ENCODE measurements around the gene FBRSL1. TPM values are rescaled to one million over a fixed set of nuclear protein-coding genes. Genes with fewer than 3 reads are reported as not detected.
"Not testable (repeated sequence)": the region's sequence is repeated elsewhere in the genome, so short reads cannot be mapped to it uniquely, and the experiment has no call there.

FBRSL1 gene
- polyA plus RNA-seq (ENCODE audit: insufficient read length) = 58.3 TPM

GRCh38 chr12:132489602-132490266 is at the start of gene FBRSL1:
FBRSL1 (plus strand) TSS chr12:132490151.
- DNase-seq = peak; percentile 87

DNA sequence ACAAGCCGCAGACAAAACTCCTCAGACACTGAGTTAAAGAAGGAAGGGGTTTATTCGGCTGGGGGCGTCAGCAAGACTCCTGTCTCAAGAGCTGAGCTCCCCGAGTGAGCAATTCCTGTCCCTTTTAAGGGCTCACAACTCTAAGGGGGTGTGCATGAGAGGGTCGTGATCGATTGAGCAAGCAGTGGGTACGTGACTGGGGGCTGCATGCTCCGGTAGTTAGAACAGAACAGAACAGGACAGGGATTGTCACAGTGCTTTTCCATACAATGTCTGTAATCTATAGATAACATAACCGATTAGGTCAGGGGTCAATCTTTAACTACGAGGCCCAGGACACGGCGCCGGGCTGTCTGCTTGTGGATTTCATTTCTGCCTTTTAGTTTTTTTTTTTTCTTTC is 49.5 kb upstream of the FBRSL1 start:
- not testable (repeated sequence) for DNase-seq

- no peak for DNase-seq
These were observed 47.8 kb upstream of the FBRSL1 start for GRCh38 chr12:132441871-132442863.

DNA sequence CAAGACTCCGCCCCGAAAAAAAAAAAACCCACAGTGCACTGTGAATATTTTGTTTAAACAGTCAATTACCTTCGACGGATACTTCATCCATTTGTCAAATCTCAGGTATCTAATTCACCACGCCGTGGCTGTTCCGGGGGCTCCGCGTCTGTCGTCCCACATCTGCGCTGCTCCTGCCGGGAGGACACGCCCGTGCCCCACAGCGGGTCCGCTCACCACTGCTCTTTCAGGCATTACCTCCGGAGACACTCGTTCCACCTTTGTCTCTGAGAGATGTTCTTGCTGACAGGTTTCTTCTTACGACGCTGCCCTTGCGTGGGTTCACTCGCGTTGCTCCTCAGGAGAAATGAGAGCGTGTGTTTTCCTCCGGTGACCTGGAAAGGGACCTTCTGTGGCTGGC is 46.9 kb upstream of the FBRSL1 start:
- DNase-seq = no peak

- no peak for DNase-seq
These were observed 45.7 kb upstream of the FBRSL1 start for GRCh38 chr12:132444283-132444682.

DNA sequence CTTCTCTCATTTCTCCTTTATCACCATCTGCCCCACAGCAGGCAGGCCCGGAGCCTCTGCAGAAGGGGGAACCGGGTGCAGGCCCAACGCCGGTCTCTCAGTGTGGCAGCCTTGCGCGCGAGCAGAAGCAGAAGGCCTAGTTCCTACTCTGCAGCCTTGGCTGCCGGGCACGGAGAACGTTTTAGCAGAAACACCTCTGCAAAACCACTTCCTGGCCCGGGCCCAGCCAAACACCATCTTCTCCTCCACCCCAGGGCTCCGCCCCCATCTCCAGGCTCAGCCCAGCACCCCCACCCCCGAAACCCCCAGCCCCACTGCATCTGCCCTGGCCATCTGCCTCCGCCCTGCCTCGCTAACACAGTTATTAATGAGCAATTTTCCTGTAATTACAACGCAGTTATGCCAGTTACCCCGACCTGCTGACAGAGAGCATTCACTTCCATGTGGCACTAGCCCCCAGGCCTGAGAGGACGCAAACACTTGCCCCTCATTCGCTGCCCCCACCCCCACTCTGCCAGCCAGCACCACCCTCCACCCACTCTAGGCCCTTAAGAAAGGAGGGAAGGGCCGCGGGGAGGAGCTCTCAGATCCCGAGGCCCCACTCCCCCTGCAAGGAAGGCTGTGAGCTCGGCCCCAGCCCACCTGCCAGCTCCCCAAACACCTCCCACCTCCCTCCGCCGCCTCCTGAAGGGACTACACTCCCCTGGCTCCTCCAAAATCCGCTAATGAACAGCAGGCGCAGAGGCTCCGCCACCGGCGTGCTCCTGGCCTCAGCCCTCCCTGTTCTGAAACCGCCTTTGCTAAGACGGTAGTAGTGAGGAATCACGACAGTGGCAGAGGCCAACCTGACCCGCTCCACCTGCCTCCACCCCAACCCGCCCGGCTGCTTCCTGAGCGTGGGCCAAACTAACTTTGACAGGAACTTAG is 44.7 kb upstream of the FBRSL1 start:
- no peak for DNase-seq

DNA sequence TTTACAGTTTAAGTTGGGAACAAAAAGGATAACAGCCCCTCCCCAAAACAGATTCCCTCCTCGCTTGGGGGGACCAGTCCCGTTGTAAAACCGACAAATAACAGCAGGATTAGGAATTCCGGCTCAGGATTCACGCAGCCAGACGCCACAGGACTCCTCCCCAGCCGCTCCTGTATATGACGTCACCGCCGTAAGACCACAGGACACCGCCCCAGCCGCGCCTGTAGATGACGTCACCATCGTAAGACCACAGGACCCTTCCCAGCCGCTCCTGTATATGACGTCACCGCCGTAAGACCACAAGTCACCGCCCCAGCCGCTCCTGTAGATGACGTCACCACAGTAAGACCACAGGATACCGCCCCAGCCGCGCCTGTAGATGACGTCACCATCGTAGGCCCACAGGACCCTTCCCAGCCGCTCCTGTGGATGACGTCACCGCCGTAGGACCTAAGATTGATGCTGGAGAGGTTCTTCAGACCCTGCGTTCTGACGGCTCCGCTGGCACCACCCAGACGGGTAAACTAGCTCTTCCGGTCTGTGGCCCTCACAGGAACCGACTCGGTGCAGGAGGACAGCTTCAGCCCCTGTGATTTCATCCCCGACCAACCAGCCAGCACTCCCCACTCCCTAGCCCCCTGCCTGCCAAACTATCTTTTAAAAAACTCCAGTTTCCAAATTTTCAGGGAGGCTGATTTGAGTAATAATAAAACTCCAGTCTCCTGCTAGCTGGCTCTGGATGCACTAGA is 43.9 kb upstream of the FBRSL1 start:
- DNase-seq = no peak

GRCh38 chr12:132446633-132447326 is 43.2 kb upstream of the FBRSL1 start:
- no peak for DNase-seq

DNA sequence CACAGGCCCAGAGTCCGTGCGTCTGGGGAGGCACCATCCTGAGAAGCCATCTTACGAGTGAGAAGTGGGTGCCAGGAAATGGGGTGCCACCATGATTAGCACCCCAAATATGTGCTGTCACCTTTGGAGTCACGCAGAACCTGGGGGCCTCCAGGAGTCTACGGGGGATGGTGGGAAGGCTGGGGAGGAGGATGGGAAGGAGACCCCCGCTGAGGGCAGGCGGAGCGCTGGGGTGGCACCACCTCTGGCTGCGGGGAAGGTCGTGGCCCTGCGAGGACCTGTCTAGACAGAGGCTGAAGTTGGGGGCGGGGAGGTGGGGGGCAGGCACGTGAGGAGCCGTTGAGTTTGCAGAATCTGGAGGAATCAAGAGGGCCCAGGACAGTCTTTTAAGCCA is 42.6 kb upstream of the FBRSL1 start:
- no peak for DNase-seq

- no peak for DNase-seq
These were observed 42.1 kb upstream of the FBRSL1 start for GRCh38 chr12:132447731-132448462.

DNA sequence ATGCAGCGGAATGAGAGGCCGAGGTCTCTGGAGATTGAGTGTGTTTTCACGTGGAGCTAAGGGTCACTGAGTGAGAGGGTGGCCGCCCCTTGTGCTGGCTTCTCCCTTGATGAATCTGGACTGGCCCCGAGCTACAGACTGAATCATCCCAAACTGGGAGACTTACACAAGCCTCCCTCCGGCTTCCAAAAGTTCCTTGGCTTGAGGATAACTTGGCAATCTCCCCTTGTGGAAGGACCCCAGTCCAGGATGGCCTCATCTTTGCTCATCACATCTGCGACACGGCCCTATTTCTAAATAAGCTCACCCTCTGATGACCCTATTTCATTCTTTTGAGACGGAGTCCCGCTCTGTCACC is 41.5 kb upstream of the FBRSL1 start:
- no peak for DNase-seq

GRCh38 chr12:132449565-132450417 is 40.2 kb upstream of the FBRSL1 start:
- no peak for DNase-seq

DNA sequence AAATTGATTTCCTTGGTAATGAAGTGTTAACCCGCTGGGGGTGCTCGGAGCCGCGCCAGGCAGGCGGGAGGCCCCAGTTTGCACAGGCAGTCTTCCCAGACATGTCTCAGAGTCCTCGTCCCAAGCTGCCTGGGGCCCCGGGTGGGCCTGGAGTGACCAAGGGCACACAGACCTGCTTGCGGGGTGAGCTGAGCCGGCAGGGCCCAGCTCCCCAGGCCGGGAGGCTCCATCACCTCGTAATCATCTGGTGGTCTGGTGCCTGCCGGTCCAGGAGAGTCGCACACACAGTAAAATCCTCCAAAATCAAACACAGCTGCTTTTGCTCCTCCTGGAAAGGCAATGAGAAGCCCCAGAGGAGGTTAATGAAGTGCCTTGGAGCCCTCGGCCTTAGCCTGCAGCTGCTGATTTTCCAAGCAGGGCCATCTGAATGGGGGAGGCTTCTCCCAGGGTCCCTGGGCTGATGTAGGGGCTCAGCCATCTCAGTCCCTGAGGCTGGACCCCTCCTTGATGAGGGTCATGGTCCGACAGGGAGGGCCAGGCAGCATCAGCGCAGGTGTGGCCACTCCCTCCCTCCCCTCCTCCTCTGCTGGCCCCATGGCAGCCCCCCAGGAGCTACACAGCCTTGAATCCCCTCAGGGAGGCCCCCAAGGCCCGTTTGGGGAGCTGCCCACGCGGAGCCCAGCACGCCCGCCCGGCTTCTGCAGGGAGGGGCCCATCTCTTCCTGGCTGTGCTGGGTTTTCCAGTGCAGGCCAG is 39.4 kb upstream of the FBRSL1 start:
- no peak for DNase-seq

DNA sequence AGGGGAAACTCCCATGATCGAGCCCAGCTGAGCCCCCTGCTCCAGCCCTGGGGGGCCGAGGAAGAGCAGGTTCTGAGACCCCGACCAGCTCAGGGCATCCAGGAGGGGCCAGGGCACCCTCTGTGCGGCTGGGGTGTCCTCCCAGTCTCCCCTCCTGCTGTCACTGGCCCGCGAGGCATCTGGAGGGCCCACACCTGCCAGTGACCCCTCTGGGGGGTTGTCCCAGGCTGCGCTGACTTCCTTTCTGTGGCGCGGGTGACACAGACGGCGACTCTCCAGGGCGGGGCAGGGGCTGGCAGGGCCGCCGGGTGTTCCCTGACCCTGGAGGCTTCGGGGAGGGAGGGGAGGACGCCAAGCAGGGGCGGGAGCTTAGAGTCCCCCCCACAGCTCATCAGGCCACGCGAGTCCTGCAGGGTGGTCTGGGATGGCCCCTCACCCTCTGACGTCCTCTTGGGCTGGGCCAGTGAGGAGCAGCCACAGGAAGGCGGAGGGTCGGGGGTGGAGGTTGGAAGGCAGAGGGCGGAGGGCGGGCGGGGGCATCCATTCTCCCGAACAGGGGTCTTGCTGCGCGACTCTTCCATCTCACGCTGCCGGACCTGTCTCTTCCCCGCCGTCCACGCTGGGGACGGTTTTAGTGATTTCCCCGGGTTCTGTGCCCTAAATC is 38.6 kb upstream of the FBRSL1 start:
- DNase-seq = no peak

DNA sequence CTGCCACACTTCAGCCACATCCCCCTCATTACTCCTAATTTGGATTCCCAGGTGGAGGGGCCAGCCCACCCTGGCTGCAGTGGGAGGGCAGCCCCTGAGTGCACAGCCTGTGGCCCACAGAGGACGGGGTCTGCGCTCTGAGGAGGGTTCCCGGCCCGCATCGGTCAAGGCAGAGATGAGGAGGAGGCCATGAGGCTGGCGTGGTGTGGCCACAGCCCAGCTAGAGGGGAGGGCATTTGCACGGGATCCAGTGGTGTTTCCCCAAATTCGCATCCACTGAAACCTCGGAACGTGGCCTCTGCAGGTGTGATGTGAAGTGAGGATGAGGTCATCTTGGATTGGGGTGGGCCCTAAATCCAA is 38.1 kb upstream of the FBRSL1 start:
- DNase-seq = no peak

- no peak for DNase-seq
These were observed 37.2 kb upstream of the FBRSL1 start for GRCh38 chr12:132452596-132453350.

GRCh38 chr12:132453361-132454192 is 36.4 kb upstream of the FBRSL1 start:
- no peak for DNase-seq

Data from hindlimb muscle (tissue), 1 donor.